Measurements from ENCODE around the gene NEGR1. TPM values are rescaled to one million over a fixed set of nuclear protein-coding genes. Genes with fewer than 3 reads are reported as not detected.

Gene NEGR1
- total and polyA plus RNA-seq, 9 of the 15 experiments (the other 6 are each of a cell fraction or from before 2014, with no cell fraction given): not detected

- ChIA-PET POLR2A (no interaction called here), CTCF (ENCODE audit: low intra/inter-chr PET ratio) (no interaction called here)
- Histone ChIP-seq H3K27me3 (ENCODE audit: control insufficient read depth in 2 of 2, insufficient read depth in 2 of 2, low read length in 2 of 2) (no peaks in the 10 kb centered on the region), H3K9me1 (ENCODE audit: control insufficient read depth, insufficient read depth, low read length) (no peaks in the 10 kb centered on the region), H3K4me1 (replicated peaks in 1 of 2; ENCODE audit: control insufficient read depth in 2 of 2, insufficient read depth in 2 of 2, low read length in 2 of 2) (no peaks in the 10 kb centered on the region), H3K79me2 (ENCODE audit: control insufficient read depth, insufficient read depth, low read length) (no peaks in the 10 kb centered on the region), H4K20me1 (replicated peaks; ENCODE audit: control insufficient read depth, insufficient read depth, low read length) (no peaks in the 10 kb centered on the region), H3K27ac (ENCODE audit: extremely low read depth, low read depth, low read length) (no peak overlapping the region), H3K36me3 (ENCODE audit: control insufficient read depth, insufficient read depth, low read length) (no peaks in the 10 kb centered on the region), H3K9ac (ENCODE audit: insufficient read depth in 1 of 2, low read depth in 2 of 2, low read length in 2 of 2) (no peak overlapping the region), H3K9me3 (replicated peaks; ENCODE audit: control insufficient read depth, insufficient read depth, low read depth, low read length) (no peaks in the 10 kb centered on the region; the same call in 1 of the 2 replicates), H3K4me2 (ENCODE audit: insufficient read depth, low read length) (no peak overlapping the region), H2AFZ (ENCODE audit: low read depth, low read length) (no peak overlapping the region), H3K4me3 (no peak overlapping the region)
- DNase-seq (ENCODE audit: extremely low read depth in 1 of 4, low spot score in 3 of 4): no peak
- in situ Hi-C loops (cut with MboI): no loop called here
- WGBS (ENCODE audit: insufficient coverage, low coverage, missing lambda C conversion rate): 0% methylated on average over 1 of the region's 1 CpG
- ATAC-seq: no peak
- intact Hi-C loops (cut with micrococcal nuclease): no loop called here
- no peak for FAIRE-seq
- BruUV-seq (replicated peaks): no TSS peak
- TF ChIP-seq ZNF324 (CRISPR knock-in tag; IDR thresholded peaks at IDR 0.05) (no peak), USF2 (CRISPR knock-in tag; IDR thresholded peaks at IDR 0.05) (no peak), L3MBTL2 (IDR thresholded peaks at IDR 0.05) (no peak), HINFP (tag; conservative IDR thresholded peaks at IDR 0.05; ENCODE audit: low read depth) (no peak), VEZF1 (CRISPR knock-in tag; IDR thresholded peaks at IDR 0.05) (no peak), HNRNPUL1 (IDR thresholded peaks at IDR 0.05; ENCODE audit: low read length) (no peak), ZNF347 (CRISPR knock-in tag; IDR thresholded peaks at IDR 0.05; ENCODE audit: low read depth) (no peak), THRB (CRISPR knock-in tag; conservative IDR thresholded peaks at IDR 0.05) (no peak), RREB1 (CRISPR knock-in tag; IDR thresholded peaks at IDR 0.05) (no peak), RB1 (IDR thresholded peaks at IDR 0.05; ENCODE audit: low read depth) (no peak)
Measured at GRCh38 chr1:71695821-71696220, 586.5 kb downstream of the NEGR1 start.
